ENCODE measurements around the gene IRF9.

IRF9 gene

GRCh38 chr14:24155100-24155499 is 6.0 kb upstream of the IRF9 start:
- DNase-seq (ENCODE audit: low read depth) = no peak
- H3K4me3 ChIP-seq (ENCODE audit: control insufficient read depth, low read depth, low read length) = no peak overlapping the region
- no peak for TF ChIP-seq CTCF (conservative IDR thresholded peaks at IDR 0.05; ENCODE audit: control insufficient read depth, insufficient read depth, low read depth, low read length)

- no peak for TF ChIP-seq CTCF (conservative IDR thresholded peaks at IDR 0.05; ENCODE audit: control insufficient read depth, insufficient read depth, low read depth, low read length)
- H3K4me3 ChIP-seq (ENCODE audit: control insufficient read depth, low read depth, low read length) = no peak overlapping the region
- no peak for DNase-seq (ENCODE audit: low read depth)
Observed at GRCh38 chr14:24156840-24157239, 4.2 kb upstream of the IRF9 start.

DNA sequence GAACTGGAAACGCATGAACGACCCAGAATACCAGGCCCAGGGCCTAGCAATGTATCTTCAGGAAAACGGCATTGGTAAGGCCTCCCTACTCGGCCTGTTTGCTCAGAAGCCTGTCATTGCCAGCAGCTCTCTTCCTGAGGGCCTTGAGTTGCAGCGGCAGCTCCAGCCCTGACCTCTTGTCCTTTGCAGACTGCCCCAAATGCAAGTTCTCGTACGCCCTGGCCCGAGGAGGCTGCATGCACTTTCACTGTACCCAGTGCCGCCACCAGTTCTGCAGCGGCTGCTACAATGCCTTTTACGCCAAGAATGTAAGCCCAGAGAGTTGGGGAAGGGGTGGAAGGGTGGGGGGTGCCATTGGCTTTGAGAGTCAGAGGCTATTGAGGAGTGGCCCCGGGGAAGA is 3.7 kb upstream of the IRF9 start:
- TF ChIP-seq CTCF (conservative IDR thresholded peaks at IDR 0.05; ENCODE audit: control insufficient read depth, insufficient read depth, low read depth, low read length) = no peak
- no peak for DNase-seq (ENCODE audit: low read depth)
- no peak overlapping the region for H3K4me3 ChIP-seq (ENCODE audit: control insufficient read depth, low read depth, low read length)

DNA sequence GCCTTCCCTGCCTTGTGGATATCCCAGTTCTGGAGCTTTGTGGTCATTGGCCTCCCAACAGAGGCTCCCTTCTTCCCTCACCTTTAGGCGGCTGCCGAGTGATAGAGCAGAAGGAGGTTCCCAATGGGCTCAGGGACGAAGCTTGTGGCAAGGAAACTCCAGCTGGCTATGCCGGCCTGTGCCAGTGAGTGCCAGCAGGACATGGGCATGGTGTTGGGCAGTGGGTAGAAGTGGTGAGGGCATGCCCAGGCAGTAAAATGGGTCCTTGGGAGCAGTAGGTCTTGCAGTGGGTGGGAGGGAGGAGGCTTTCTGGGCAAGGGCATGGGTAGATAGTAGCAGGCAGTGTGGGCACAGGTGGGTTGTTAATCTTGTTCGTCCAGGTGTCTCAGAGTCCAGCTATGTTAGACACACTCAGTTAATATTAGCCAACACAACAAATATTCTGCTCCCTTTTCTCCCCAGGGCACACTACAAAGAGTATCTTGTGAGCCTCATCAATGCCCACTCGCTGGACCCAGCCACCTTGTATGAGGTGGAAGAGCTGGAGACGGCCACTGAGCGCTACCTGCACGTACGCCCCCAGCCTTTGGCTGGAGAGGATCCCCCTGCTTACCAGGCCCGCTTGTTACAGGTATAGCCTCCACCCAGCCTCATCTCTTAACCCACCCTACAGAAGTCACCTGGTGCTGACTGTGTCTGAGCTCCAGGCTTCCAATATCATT is 1.1 kb upstream of the IRF9 start:
- no peak for TF ChIP-seq CTCF (conservative IDR thresholded peaks at IDR 0.05; ENCODE audit: control insufficient read depth, insufficient read depth, low read depth, low read length)
- H3K4me3 ChIP-seq (ENCODE audit: control insufficient read depth, low read depth, low read length) = no peak overlapping the region
- DNase-seq (ENCODE audit: low read depth) = no peak

DNA sequence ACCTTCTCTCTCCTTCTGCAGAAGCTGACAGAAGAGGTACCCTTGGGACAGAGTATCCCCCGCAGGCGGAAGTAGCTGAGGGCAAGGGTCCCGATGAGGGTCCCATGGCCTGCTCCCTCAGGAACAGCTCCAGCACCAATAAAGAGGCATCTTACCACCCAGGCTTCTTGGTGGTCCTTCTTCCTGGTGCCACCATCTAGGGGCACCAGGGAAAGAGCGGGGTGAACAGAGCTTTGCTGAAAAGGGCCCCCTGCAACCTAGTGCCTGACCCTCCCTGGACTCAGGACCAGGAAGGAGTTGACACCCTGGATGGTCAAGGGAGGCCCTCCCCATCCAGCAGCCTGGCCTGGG is 591 bp upstream of the IRF9 start:
- DNase-seq (ENCODE audit: low read depth) = no peak
- H3K4me3 ChIP-seq (ENCODE audit: control insufficient read depth, low read depth, low read length) = no peak overlapping the region
- no peak for TF ChIP-seq CTCF (conservative IDR thresholded peaks at IDR 0.05; ENCODE audit: control insufficient read depth, insufficient read depth, low read depth, low read length)

- peak overlapping the region; percentile 84 for H3K4me3 ChIP-seq (ENCODE audit: control insufficient read depth, low read depth, low read length)
- DNase-seq (ENCODE audit: low read depth) = peak; percentile 48
- no peak for TF ChIP-seq CTCF (conservative IDR thresholded peaks at IDR 0.05; ENCODE audit: control insufficient read depth, insufficient read depth, low read depth, low read length)
Observed at GRCh38 chr14:24162093-24162492, 1.0 kb downstream of the IRF9 start.

GRCh38 chr14:24164518-24164991 is 3.5 kb downstream of the IRF9 start:
- DNase-seq (ENCODE audit: low read depth) = no peak
- no peak for TF ChIP-seq CTCF (conservative IDR thresholded peaks at IDR 0.05; ENCODE audit: control insufficient read depth, insufficient read depth, low read depth, low read length)
- H3K4me3 ChIP-seq (ENCODE audit: control insufficient read depth, low read depth, low read length) = no peak overlapping the region

Data from fibroblast of mammary gland (primary cell).